Esophagus squamous epithelium (tissue), 4 donors: ENCODE results near the gene DYNC1LI2.
"Not testable (repeated sequence)": the region's sequence is repeated elsewhere in the genome, so short reads cannot be mapped to it uniquely, and the experiment has no call there.

ENCODE experiments used
- POLR2A ChIP-seq, 4 donors: fragments of 450-650 bp; IDR thresholded peaks; one replicate each; pipeline ENCODE4 v1.6.1; 2017; ENCODE audit warnings: antibody characterized with exemption in 4 of 4, mild to moderate bottlenecking in 4 of 4, moderate library complexity in 3 of 4
- TF ChIP-seq, protein P1 (sequence below), 6 experiments: fragments of 450-650 bp in 4 of 6; fragments of 200-600 bp in 2 of 6; sonication (generic) in 2 of 6; IDR thresholded peaks; one replicate each; pipeline ENCODE4 v1.5.1; 2016 to 2019; ENCODE audit warnings: antibody characterized with exemption in 6 of 6, mild to moderate bottlenecking in 4 of 6, moderate library complexity in 4 of 6

DNA sequence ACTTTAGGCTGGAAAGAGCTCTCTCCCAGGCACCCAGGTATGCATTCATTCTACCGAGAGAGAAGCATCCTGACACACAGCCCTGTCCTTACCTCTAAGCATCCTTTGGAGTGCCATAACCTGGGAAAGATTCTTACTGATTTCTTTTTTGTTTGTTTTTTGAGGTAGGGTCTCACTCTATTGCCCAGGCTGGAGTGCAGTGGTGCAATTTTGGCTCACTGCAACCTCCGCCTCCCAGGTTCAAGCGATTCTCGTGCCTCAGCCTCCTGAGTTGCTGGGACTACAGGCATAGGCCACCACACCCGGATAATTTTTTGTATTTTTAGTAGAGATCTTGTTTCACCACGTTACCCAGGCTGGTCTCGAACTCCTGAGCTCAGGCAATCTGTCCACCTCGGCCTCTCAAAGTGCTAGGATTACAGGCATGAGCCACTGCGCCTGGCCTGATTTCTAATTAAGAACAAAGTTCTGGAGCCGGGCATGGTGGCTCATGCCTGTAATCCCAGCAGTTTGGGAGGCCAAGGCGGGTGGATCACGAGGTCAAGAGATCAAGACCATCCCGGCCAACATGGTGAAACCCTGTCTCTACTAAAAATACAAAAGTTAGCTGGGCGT is 65.8 kb downstream of the DYNC1LI2 start:
- TF ChIP-seq, protein P1, sequence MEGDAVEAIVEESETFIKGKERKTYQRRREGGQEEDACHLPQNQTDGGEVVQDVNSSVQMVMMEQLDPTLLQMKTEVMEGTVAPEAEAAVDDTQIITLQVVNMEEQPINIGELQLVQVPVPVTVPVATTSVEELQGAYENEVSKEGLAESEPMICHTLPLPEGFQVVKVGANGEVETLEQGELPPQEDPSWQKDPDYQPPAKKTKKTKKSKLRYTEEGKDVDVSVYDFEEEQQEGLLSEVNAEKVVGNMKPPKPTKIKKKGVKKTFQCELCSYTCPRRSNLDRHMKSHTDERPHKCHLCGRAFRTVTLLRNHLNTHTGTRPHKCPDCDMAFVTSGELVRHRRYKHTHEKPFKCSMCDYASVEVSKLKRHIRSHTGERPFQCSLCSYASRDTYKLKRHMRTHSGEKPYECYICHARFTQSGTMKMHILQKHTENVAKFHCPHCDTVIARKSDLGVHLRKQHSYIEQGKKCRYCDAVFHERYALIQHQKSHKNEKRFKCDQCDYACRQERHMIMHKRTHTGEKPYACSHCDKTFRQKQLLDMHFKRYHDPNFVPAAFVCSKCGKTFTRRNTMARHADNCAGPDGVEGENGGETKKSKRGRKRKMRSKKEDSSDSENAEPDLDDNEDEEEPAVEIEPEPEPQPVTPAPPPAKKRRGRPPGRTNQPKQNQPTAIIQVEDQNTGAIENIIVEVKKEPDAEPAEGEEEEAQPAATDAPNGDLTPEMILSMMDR (IDR thresholded peaks at IDR 0.05): not testable (repeated sequence)
- TF ChIP-seq POLR2A (IDR thresholded peaks at IDR 0.05): not testable (repeated sequence)
